NCI-H524 treated with DMSO at 0.1 percent for 48 hours (cell line): Measurements from ENCODE around the gene MATN1.

ENCODE experiments used
- DNase-seq: peaks from one replicate; lab custom pipeline; 2025; lab: John Stamatoyannopoulos, UW

MATN1 gene

GRCh38 chr1:30731806-30732276 is 8.5 kb upstream of the MATN1 start:
- no peak for DNase-seq

- no peak for DNase-seq
Observed at GRCh38 chr1:30731109-30731805, 7.9 kb upstream of the MATN1 start.

GRCh38 chr1:30730346-30731108 is 7.1 kb upstream of the MATN1 start:
- no peak for DNase-seq

- DNase-seq = no peak
Observed at GRCh38 chr1:30729901-30730300, 6.5 kb upstream of the MATN1 start.

- no peak for DNase-seq
Observed at GRCh38 chr1:30728832-30729638, 5.7 kb upstream of the MATN1 start.

- no peak for DNase-seq
Observed at GRCh38 chr1:30728340-30728739, 5.0 kb upstream of the MATN1 start.

- no peak for DNase-seq
Observed at GRCh38 chr1:30727824-30728223, 4.4 kb upstream of the MATN1 start.

GRCh38 chr1:30726773-30727684 is 3.6 kb upstream of the MATN1 start:
- DNase-seq = no peak

- DNase-seq = no peak
Observed at GRCh38 chr1:30726236-30726635, 2.9 kb upstream of the MATN1 start.

GRCh38 chr1:30725450-30726095 is 2.2 kb upstream of the MATN1 start:
- DNase-seq = no peak

GRCh38 chr1:30724655-30725421 is 1.5 kb upstream of the MATN1 start:
- no peak for DNase-seq

GRCh38 chr1:30724175-30724574 is 790 bp upstream of the MATN1 start:
- DNase-seq = no peak

GRCh38 chr1:30721812-30722537 is 1.4 kb downstream of the MATN1 start:
- DNase-seq = no peak

- no peak for DNase-seq
Observed at GRCh38 chr1:30721341-30721793, 2.0 kb downstream of the MATN1 start.

GRCh38 chr1:30720271-30721223 is 2.8 kb downstream of the MATN1 start:
- DNase-seq = no peak

GRCh38 chr1:30719406-30720270 is 3.7 kb downstream of the MATN1 start:
- DNase-seq = no peak
